Stomach (tissue), 4 donors: ENCODE data around the gene NINL.

Experiments used
- CTCF ChIP-seq, 7 experiments: fragments of 450-650 bp in 4 of 7; fragments of 200-600 bp in 3 of 7; sonication (generic) in 3 of 7; IDR thresholded peaks; one replicate each; pipeline ENCODE4 v1.5.1; 2016 to 2019; ENCODE audit warnings: antibody characterized with exemption in 7 of 7, control low read depth in 2 of 7, mild to moderate bottlenecking in 1 of 7
- EP300 ChIP-seq: sonication (generic); formaldehyde crosslinking; IDR thresholded peaks from one replicate; pipeline ENCODE4 v1.6.1; 2017; ENCODE audit warnings: antibody characterized with exemption

- TF ChIP-seq CTCF (IDR thresholded peaks at IDR 0.05): no peak
- TF ChIP-seq EP300: no peak
These were observed 55.9 kb downstream of the NINL start for GRCh38 chr20:25529295-25529951.
